BJ (cell line): ENCODE results near the gene PTPRB. TPM values are rescaled to one million over a fixed set of nuclear protein-coding genes. Genes with fewer than 3 reads are reported as not detected.
"Not testable (repeated sequence)": the region's sequence is repeated elsewhere in the genome, so short reads cannot be mapped to it uniquely, and the experiment has no call there.

Source experiments
- CTCF ChIA-PET: fragments of 350-600 bp; formaldehyde crosslinking; extraction: SDS; loops from one replicate; lab custom pipeline; 2021; ENCODE audit warnings: antibody characterized with exemption, inconsistent platforms; lab: Yijun Ruan, JAX
- POLR2A ChIA-PET: fragments of 300-600 bp; sonication (Branson Sonifier 250); formaldehyde crosslinking; extraction: SDS; loops from one replicate; lab custom pipeline; 2021; ENCODE audit warnings: antibody characterized with exemption; lab: Charles Lee
- DNase-seq: peaks from one replicate; pipeline ENCODE4 v3.0.0-alpha.2; 2011; ENCODE audit warnings: low read depth
- H3K27me3 ChIP-seq: 2 replicates; pipeline ENCODE4 v1.6.0; 2011; ENCODE audit warnings: low read length; ENCODE audit not compliant: control insufficient read depth, insufficient read depth
- H3K36me3 ChIP-seq: 2 replicates; pipeline ENCODE4 v1.5.1; 2011; ENCODE audit warnings: low read length; ENCODE audit not compliant: control insufficient read depth, insufficient read depth
- H3K4me3 ChIP-seq: 2 replicates; pipeline ENCODE4 v1.5.1; 2011; ENCODE audit warnings: low read depth, mild to moderate bottlenecking, control low read depth, low read length
- CTCF ChIP-seq: IDR thresholded peaks from 2 replicates; pipeline ENCODE4 v1.5.1; 2011; ENCODE audit warnings: low read depth, mild to moderate bottlenecking, control low read depth, inconsistent platforms, low read length, moderate library complexity; ENCODE audit not compliant: insufficient read depth
- polyA plus RNA-seq: library from polyadenylated mRNA; depleted of rRNA; stranded (reverse); fragments of >200 nt; gene quantifications from 2 replicates; pipeline ENCODE4 v1.2.3, GENCODE V29; 2011

PTPRB gene
- polyA plus RNA-seq, 1 experiment, result 1.7 TPM

- ChIA-PET POLR2A (no interaction called here), CTCF (no interaction called here)
- no peaks in the 10 kb centered on the region for H3K36me3 ChIP-seq
These were observed 123.8 kb downstream of the PTPRB start for GRCh38 chr12:70513426-70513825.

GRCh38 chr12:70508178-70508577 lies 129.1 kb downstream of the PTPRB start:
- TF ChIP-seq CTCF, result no peak
- Histone ChIP-seq H3K4me3 (no peak overlapping the region), H3K36me3 (no peaks in the 10 kb centered on the region), H3K27me3 (no peaks in the 10 kb centered on the region)
- ChIA-PET CTCF (no interaction called here), POLR2A (no interaction called here)
- DNase-seq, result no peak

More at GRCh38 chr12:70513426-70513825, 123.8 kb downstream of the PTPRB start:
- no peak overlapping the region for H3K4me3 ChIP-seq
- TF ChIP-seq CTCF, result no peak
- H3K27me3 ChIP-seq, result no peaks in the 10 kb centered on the region
- DNase-seq, result no peak

- Histone ChIP-seq H3K27me3 (no peaks in the 10 kb centered on the region), H3K4me3 (no peak overlapping the region), H3K36me3 (no peaks in the 10 kb centered on the region)
- TF ChIP-seq CTCF, result no peak
- ChIA-PET POLR2A (no interaction called here), CTCF (no interaction called here)
- no peak for DNase-seq
These were observed 129.8 kb downstream of the PTPRB start for GRCh38 chr12:70507442-70507841.

GRCh38 chr12:70497508-70497907 lies 139.7 kb downstream of the PTPRB start:
- TF ChIP-seq CTCF, result no peak
- Histone ChIP-seq H3K4me3 (no peak overlapping the region), H3K27me3 (no peaks in the 10 kb centered on the region), H3K36me3 (no peaks in the 10 kb centered on the region)
- DNase-seq, result no peak
- ChIA-PET POLR2A (no interaction called here), CTCF (interaction anchor here (0.9 kb wide), 1 partner anchor 10 kb away, joined by 4 read pairs; no protein-coding TSS in a partner anchor)

- H3K27me3 ChIP-seq, DNase-seq, CTCF ChIA-PET, H3K36me3 ChIP-seq, H3K4me3 ChIP-seq, POLR2A ChIA-PET: not testable (repeated sequence)
These were observed 144.3 kb downstream of the PTPRB start for GRCh38 chr12:70492904-70493303.

- POLR2A ChIA-PET, H3K27me3 ChIP-seq, DNase-seq, H3K36me3 ChIP-seq, H3K4me3 ChIP-seq: not testable (repeated sequence)
- CTCF ChIA-PET, result interaction anchor here (0.7 kb wide), 1 partner anchor 31 kb away, joined by 3 read pairs; no protein-coding TSS in a partner anchor
These were observed 146.3 kb downstream of the PTPRB start for GRCh38 chr12:70490928-70491327.
